Spleen (tissue), 11 donors: Measurements from ENCODE around the gene ENOX1. TPM values are rescaled to one million over a fixed set of nuclear protein-coding genes. Genes with fewer than 3 reads are reported as not detected.

Source experiments
- DNase-seq: peaks from one replicate; pipeline ENCODE4 v3.0.0-alpha.2; 2020
- H3K27ac ChIP-seq, 8 donors: fragments of 200-600 bp; sonication (generic) in 7 of 8; 1 replicate in 4 of 8; 2 replicates in 4 of 8; pipeline versions ENCODE4 v1.5.0 to v1.8.0; 2016 to 2021; ENCODE audit warnings: inconsistent platforms in 4 of 8, mild to moderate bottlenecking in 4 of 8, moderate library complexity in 1 of 8
- H3K27me3 ChIP-seq, 7 donors: fragments of 200-600 bp; sonication (generic) in 6 of 7; replicated peaks in 1 of 7; 1 replicate in 4 of 7; 2 replicates in 3 of 7; pipeline versions ENCODE4 v1.5.0 to v1.8.0; 2016 to 2021; ENCODE audit warnings: inconsistent platforms in 3 of 7, mild to moderate bottlenecking in 1 of 7
- H3K36me3 ChIP-seq, 6 donors: fragments of 200-600 bp; sonication (generic) in 5 of 6; 1 replicate in 4 of 6; 2 replicates in 2 of 6; pipeline versions ENCODE4 v1.5.0 to v1.8.0; 2016 to 2021; ENCODE audit warnings: inconsistent platforms in 2 of 6
- H3K4me1 ChIP-seq, 6 donors: fragments of 200-600 bp; sonication (generic) in 5 of 6; 1 replicate in 3 of 6; 2 replicates in 3 of 6; pipeline versions ENCODE4 v1.5.0 to v1.8.0; 2016 to 2021; ENCODE audit warnings: inconsistent platforms in 3 of 6
- H3K4me3 ChIP-seq, 8 donors: fragments of 200-600 bp; sonication (generic) in 7 of 8; 1 replicate in 4 of 8; 2 replicates in 4 of 8; pipeline versions ENCODE4 v1.5.0 to v1.8.0; 2016 to 2021; ENCODE audit warnings: inconsistent platforms in 4 of 8, mild to moderate bottlenecking in 4 of 8, moderate library complexity in 2 of 8
- H3K9me3 ChIP-seq, 8 donors: fragments of 200-600 bp; sonication (generic) in 7 of 8; 1 replicate in 4 of 8; 2 replicates in 4 of 8; pipeline versions ENCODE4 v1.5.0 to v1.8.0; 2016 to 2021; ENCODE audit warnings: inconsistent platforms in 4 of 8
- CTCF ChIP-seq, 11 experiments: fragments of 200-600 bp in 7 of 11; fragments of 450-650 bp in 4 of 11; sonication (generic) in 4 of 11; IDR thresholded peaks in 8 of 11; conservative IDR thresholded peaks in 3 of 11; 1 replicate in 7 of 11; 2 replicates in 4 of 11; pipeline versions ENCODE4 v1.4.0 to v1.8.0; 2016 to 2021; ENCODE audit warnings: antibody characterized with exemption in 11 of 11, inconsistent platforms in 4 of 11, mild to moderate bottlenecking in 1 of 11
- POLR2A ChIP-seq, 3 donors: fragments of 450-650 bp; IDR thresholded peaks; one replicate each; pipeline ENCODE4 v1.5.1; 2017; ENCODE audit warnings: antibody characterized with exemption in 3 of 3, mild to moderate bottlenecking in 1 of 3
- POLR2AphosphoS5 ChIP-seq, 3 donors: sonication (generic); formaldehyde crosslinking; IDR thresholded peaks; one replicate each; pipeline ENCODE4 v1.5.1; 2017; ENCODE audit warnings: antibody characterized with exemption in 3 of 3
- WGBS, 5 donors: extraction: QIAGEN DNeasy Blood & Tissue Kit in 3 of 5; methylation state at CpG; one replicate each; pipeline versions ENCODE4 v1.1.5 to v1.1.7; 2013 to 2018; 5-methylcytosine and 5-hydroxymethylcytosine counted together
- intact Hi-C: fragments of 100-400 bp; cut with DNase I; formaldehyde crosslinking; loops from one replicate; pipeline ENCODE4 v1.15.0; 2023; ENCODE audit warnings: low total_unique reads
- polyA plus RNA-seq, 3 donors: library from polyadenylated mRNA; stranded (reverse); fragments of 200-250 nt; gene quantifications; one replicate each; pipeline ENCODE4 v1.2.1, GENCODE V29; 2013
- total RNA-seq, 7 donors: library from RNA; depleted of rRNA in 3 of 7; stranded (reverse); fragments of >200 nt in 3 of 7; fragmentation: NEBNext Ultra II Directional in 4 of 7; extraction: Animal tissue kit (Norgen Biotek cat#: 25700) in 4 of 7; gene quantifications; one replicate each; pipeline versions ENCODE4 v1.1.0 to v1.2.1, GENCODE V29; 2016 to 2021
- donor health status: healthy with polysubstance abuse.
- donor health status: DM: no; HTN: no; CAD: no; lungs with moderate emphysema.
- donor health status: DM: no; HTN: no; CAD: no.
- donor health status: Bipolar disorder and iron deficiency.
- donor health status: healthy.
- donor health status: DM: no; HTN: no; CAD: no.
- donor health status: DM: yes; HTN: yes; CAD: no.

ENOX1 gene
- total and polyA plus RNA-seq, 10 donors = 0.42 to 1.3 (median 0.54) TPM; not detected in 1

GRCh38 chr13:43805681-43806128 is 18.9 kb upstream of the ENOX1 start:
- H3K27me3 ChIP-seq = peaks cover 0 to 4% (median 0%) of the 10 kb centered on the region in 7 donors
- no peak for TF ChIP-seq POLR2AphosphoS5 (IDR thresholded peaks at IDR 0.05)
- TF ChIP-seq POLR2A (IDR thresholded peaks at IDR 0.05) = no peak
- WGBS, 5 donors = 79 to 98% (median 87%) methylated on average over 6 of the region's 6 CpGs
- no peak for DNase-seq
- H3K4me1 ChIP-seq = peaks cover 0 to 9% (median 2%) of the 10 kb centered on the region in 6 donors
- intact Hi-C loops = loop anchor here (5.0 to 10.0 kb wide), 2 partner anchors 501 to 1208 kb away; no protein-coding TSS in a partner anchor
- no peak overlapping the region for H3K27ac ChIP-seq
- no peaks in the 10 kb centered on the region for H3K9me3 ChIP-seq
- H3K36me3 ChIP-seq = no peaks in the 10 kb centered on the region
- no peak overlapping the region for H3K4me3 ChIP-seq

GRCh38 chr13:43805071-43805468 is 18.3 kb upstream of the ENOX1 start:
- Histone ChIP-seq H3K27me3 (peaks cover 0 to 4% (median 0%) of the 10 kb centered on the region in 7 donors), H3K4me3 (no peak overlapping the region), H3K27ac (no peak overlapping the region), H3K4me1 (peaks cover 0 to 9% (median 2%) of the 10 kb centered on the region in 6 donors), H3K36me3 (no peaks in the 10 kb centered on the region), H3K9me3 (no peaks in the 10 kb centered on the region)
- 50 to 78% (median 58%) methylated on average over 3 of the region's 3 CpGs for WGBS, 5 donors
- no peak for DNase-seq
- TF ChIP-seq CTCF (IDR thresholded peaks at IDR 0.05 in 8 of 11, conservative IDR thresholded peaks at IDR 0.05 in 3 of 11) (no peak), POLR2AphosphoS5 (IDR thresholded peaks at IDR 0.05) (no peak), POLR2A (IDR thresholded peaks at IDR 0.05) (no peak)
- intact Hi-C loops = loop anchor here (5.0 to 10.0 kb wide), 2 partner anchors 500 to 1208 kb away; no protein-coding TSS in a partner anchor

GRCh38 chr13:43804461-43805070 is 17.8 kb upstream of the ENOX1 start:
- no peaks in the 10 kb centered on the region for H3K36me3 ChIP-seq
- intact Hi-C loops = loop anchor here (5.0 to 10.0 kb wide), 3 partner anchors 500 to 1207 kb away; no protein-coding TSS in a partner anchor
- 18 to 37% (median 32%) methylated on average over 5 of the region's 5 CpGs for WGBS, 5 donors
- H3K27me3 ChIP-seq = peaks cover 0 to 4% (median 0%) of the 10 kb centered on the region in 7 donors
- no peak overlapping the region for H3K27ac ChIP-seq
- TF ChIP-seq CTCF (IDR thresholded peaks at IDR 0.05 in 8 of 11, conservative IDR thresholded peaks at IDR 0.05 in 3 of 11) (peak in 9 of 11 experiments; percentile 24 to 66 (median 51)), POLR2A (IDR thresholded peaks at IDR 0.05) (no peak), POLR2AphosphoS5 (IDR thresholded peaks at IDR 0.05) (no peak)
- H3K9me3 ChIP-seq = no peaks in the 10 kb centered on the region
- no peak for DNase-seq
- peaks cover 0 to 9% (median 2%) of the 10 kb centered on the region in 6 donors for H3K4me1 ChIP-seq
- no peak overlapping the region for H3K4me3 ChIP-seq

GRCh38 chr13:43802511-43802910 is 15.7 kb upstream of the ENOX1 start:
- DNase-seq = no peak
- no peak for TF ChIP-seq POLR2A (IDR thresholded peaks at IDR 0.05)
- no peak for TF ChIP-seq POLR2AphosphoS5 (IDR thresholded peaks at IDR 0.05)
- TF ChIP-seq CTCF (IDR thresholded peaks at IDR 0.05 in 8 of 11, conservative IDR thresholded peaks at IDR 0.05 in 3 of 11) = no peak
- Histone ChIP-seq H3K36me3 (no peaks in the 10 kb centered on the region), H3K4me3 (no peak overlapping the region), H3K4me1 (peaks cover 0 to 9% (median 2%) of the 10 kb centered on the region in 6 donors), H3K27me3 (peaks cover 0 to 4% (median 0%) of the 10 kb centered on the region in 7 donors), H3K9me3 (no peaks in the 10 kb centered on the region), H3K27ac (no peak overlapping the region)
- intact Hi-C loops = loop anchor here (5.0 to 10.0 kb wide), 2 partner anchors 498 to 715 kb away; no protein-coding TSS in a partner anchor
